ENCODE results near the gene MAD1L1.

GRCh38 chr7:1890289-1891235, 342.2 kb downstream of the MAD1L1 start:
- TF ChIP-seq, protein P1, sequence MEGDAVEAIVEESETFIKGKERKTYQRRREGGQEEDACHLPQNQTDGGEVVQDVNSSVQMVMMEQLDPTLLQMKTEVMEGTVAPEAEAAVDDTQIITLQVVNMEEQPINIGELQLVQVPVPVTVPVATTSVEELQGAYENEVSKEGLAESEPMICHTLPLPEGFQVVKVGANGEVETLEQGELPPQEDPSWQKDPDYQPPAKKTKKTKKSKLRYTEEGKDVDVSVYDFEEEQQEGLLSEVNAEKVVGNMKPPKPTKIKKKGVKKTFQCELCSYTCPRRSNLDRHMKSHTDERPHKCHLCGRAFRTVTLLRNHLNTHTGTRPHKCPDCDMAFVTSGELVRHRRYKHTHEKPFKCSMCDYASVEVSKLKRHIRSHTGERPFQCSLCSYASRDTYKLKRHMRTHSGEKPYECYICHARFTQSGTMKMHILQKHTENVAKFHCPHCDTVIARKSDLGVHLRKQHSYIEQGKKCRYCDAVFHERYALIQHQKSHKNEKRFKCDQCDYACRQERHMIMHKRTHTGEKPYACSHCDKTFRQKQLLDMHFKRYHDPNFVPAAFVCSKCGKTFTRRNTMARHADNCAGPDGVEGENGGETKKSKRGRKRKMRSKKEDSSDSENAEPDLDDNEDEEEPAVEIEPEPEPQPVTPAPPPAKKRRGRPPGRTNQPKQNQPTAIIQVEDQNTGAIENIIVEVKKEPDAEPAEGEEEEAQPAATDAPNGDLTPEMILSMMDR (conservative IDR thresholded peaks at IDR 0.05), result no peak
- TF ChIP-seq ZFX (IDR thresholded peaks at IDR 0.05), result no peak

Measured in C4-2B (cell line).